CD4-positive, alpha-beta T cell treated with Interleukin-15 for 1 hour (primary cell): Measurements from ENCODE around the gene WDR36.
"Not testable (repeated sequence)": the region's sequence is repeated elsewhere in the genome, so short reads cannot be mapped to it uniquely, and the experiment has no call there.

Experiments used
- DNase-seq: peaks from one replicate; pipeline ENCODE4 v3.0.0-alpha.2; 2020

The WDR36 gene

DNA sequence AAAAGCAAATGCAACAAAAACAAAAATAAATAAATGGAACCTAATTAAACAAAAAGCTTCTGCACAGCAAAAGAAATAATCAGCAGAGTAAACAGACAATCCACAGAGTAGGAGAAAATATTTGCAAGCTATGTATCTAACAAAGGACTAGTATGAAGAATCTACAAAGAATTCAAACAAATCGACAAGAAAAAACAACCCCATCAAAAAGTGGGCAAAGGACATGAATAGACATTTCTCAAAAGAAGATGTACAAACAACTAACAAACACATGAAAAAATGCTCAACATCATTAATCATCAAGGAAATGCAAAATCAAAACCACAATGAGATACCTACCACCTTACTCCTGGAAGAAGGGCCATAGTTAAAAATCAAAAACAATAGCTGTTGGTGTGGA lies 49.3 kb downstream of the WDR36 start:
- not testable (repeated sequence) for DNase-seq

DNA sequence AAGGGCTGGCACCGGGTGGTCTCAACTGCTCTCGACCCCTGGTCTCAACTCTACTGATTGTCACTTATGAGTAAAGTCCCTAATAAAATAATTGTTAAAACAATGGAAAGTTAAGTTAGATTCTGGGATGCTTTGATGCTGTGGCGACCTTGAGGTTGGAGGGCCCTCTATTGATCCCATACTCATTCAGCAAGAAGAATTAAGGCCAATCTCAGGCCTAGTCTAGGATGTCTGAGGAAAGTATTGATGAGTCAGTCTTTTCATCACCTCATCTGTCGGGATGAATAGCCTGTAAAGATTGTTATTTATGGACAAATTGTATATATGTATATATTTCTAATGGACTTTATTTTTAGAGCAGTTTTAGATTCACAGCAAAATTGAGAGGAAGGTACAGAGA lies 50.8 kb downstream of the WDR36 start:
- DNase-seq: no peak

DNA sequence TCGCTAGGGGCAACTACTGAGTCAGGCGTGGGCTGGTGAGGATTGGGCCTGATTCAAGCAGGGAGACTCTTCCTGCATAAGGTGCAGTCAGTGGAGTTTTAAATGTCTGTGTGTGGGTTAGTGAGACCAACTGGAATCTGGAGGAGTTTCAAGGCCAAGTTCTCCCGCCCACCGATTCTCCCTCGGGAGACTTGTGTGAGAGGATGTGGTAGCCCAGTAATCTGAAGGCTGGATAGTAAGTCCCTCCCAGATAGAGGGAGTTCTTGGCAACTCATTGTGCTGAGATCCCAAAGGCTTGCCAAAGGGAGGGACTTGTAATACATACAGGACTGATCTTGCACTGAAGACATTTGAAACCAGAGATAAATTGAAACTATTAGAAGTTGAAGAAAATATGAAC lies 51.8 kb downstream of the WDR36 start:
- DNase-seq: no peak

DNA sequence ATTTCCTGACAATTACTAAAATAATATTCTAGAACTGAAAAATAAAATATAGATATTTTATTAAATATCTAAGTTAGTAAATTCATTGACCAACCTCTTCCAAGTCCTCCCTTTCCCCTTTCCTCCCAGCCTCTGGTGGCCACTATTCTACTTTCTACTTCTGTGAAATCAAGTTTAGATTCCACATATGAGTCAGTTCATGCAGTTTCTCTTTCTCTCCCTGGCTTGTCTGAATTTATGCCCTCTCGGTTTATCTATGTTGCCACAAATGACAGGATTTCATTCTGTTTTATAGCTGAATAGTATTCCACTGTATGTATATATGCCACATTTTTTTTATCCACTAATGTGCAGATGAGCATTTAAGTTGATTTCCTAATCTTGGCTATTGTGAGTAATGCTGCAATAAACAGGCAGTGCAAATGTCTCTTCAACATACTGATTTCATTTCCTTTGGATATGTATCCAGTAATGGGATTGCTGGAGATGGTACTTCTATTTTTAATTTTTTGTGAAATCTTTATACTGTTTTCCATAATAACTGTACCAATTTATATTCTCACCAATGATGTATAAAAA lies 52.3 kb downstream of the WDR36 start:
- no peak for DNase-seq

DNA sequence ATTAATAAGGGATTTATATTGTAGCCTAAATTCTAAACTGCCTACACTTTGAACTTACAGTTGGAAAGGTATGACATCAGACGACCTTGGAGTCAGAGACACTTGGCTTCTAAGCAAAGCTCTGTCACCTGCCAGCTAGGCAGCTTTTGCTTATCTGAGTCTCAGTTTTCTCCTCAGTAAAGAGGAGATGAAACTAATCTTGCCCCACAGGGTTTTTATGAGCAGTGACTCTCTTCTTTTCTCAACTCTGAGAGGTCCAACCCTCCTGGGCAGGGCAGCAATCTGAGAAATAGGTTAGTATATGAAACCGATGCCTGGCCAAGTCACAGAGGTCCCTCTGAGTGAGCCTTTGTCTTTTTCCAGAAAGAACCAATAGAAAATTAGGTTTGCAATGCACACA lies 53.9 kb downstream of the WDR36 start:
- no peak for DNase-seq

DNA sequence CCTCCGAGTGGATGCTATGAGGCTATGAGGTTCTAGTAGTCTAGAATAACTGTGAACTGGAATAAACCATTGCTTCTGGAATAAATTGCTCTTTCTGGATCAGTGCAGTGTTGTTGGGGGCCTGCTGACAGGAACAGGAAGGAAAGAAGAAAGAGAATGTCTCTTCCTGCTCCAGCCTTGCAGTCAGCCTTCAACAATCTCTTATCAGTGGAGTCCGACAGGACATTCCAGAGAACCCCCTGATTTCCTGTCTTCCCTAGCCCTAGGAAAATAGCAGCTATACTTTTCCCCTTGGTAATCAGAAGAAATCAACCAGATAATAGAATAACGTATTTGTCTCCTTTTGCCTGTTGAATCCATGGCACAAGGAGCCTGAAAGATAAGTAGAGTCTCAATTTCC lies 55.4 kb downstream of the WDR36 start:
- DNase-seq: no peak

DNA sequence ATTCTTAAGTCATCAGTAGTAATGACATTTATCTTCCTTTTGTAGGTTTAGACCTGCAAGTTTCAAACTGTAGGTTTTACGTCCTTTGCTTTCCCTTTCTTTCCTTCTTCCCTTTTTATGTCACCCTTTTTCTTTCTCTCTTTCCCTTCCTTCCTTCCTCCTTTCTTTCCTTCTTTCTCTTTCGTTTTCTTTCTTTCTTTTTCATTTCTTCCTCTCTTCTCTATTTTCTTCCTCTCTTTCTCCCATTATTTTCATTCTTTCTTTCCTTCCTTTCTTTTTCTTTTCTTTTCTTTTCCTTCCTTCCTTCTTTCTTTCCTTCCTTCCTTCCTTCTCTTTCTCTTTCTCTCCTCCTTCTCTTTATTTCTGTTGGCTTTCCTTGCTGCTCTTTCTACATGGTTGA lies 59.9 kb downstream of the WDR36 start:
- DNase-seq: no peak

DNA sequence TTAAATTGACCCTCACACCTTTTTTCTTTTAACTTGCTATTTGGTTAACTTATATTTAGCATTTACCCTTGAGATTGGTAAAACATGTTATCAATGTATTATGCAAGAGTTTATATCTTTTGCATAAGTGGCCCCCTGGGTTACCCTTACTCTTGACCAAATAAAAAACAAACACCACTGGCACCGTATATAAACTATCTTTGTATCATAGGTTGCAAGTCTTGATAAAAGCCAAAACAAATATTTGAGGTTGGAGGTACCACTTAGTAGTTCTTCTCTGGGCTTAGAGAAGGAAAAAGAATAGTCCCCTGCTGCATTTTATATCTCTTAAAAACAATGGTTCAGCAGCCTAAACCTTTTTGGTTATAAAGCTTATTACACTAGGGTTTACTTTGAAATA lies 61.3 kb downstream of the WDR36 start:
- no peak for DNase-seq

DNA sequence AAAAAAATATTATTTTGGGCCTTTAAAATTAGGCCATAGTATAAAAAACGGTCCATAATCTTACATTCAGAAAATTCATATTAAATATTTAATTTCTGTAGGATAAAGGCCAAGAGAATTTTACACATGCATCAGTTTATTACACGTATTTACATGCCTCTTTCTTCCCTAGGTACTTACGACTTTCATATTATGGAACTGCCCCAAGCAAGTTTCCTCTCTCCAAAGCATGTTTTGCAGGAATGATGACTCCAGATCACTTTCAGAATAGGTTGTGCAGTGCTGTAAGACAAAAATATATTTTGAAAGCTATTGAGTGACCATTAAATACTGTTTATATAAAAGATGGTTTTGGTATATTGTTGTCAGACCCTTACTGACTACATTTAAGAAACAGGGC lies 61.8 kb downstream of the WDR36 start:
- no peak for DNase-seq

DNA sequence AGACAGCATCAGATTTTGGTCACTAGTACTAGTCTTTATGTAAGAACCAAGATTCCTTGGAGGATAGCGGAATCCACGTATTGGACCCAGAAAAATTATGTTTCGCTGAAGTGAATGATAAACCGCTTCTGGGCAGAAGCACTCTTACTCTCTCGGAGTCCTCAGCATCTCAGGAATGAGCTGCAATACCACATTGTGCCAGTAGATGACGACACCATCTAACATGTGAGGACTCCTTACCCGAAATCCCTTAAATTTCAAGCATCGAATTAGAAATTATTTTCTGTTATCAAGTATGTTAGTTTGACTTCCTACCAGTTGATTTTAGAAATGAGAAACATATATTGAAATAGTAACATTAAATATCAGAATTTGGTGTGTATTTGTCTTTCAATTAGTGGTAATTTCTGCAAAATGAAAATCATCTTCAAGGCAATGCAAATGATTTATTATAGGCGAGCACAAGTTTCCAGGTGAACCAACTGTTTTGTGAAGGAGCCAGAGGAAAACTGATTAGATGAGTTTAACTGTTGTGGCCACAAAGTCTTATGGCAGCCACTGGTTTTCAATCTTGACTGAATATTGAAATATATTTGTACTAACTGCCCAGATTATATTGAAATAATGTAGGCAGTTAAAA lies 66.1 kb downstream of the WDR36 start:
- peak; percentile 59 for DNase-seq

DNA sequence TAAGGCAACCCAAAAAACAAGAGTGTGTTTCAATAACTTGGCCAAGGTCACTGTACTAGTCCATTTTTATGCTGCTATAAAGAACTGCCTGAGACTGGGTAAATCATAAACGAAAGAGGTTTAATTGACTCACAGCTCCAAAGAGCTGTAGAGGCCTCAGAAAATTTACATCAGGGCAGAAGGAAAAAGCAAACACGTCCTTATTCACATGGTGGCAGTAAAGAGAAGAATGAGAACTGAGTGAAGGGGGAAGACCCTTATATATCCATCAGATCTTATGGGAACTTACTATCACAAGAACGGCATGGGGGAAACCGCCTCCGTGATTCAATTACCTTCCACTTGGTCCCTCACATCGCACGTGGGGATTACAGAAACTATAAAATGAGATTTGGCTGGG lies 67.7 kb downstream of the WDR36 start:
- DNase-seq: no peak

DNA sequence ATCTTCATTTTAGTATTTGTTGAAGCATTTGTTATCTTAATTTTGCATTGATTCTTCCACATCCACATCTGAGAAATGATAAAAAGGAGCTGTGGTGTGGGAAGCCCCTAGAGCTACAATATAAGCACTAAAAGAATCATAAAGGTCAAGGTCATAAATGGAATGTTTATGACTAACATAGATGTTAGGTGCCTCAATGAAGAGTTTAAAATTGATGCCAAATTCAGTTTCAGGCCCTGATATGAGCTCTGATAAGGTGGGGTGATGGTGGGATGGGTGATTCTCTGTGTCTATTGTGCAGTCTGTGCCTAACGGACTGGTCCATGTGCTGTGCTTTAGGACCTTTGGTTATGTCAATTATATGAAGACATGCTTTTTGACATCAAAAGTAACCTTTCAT lies 70.9 kb downstream of the WDR36 start:
- no peak for DNase-seq

DNA sequence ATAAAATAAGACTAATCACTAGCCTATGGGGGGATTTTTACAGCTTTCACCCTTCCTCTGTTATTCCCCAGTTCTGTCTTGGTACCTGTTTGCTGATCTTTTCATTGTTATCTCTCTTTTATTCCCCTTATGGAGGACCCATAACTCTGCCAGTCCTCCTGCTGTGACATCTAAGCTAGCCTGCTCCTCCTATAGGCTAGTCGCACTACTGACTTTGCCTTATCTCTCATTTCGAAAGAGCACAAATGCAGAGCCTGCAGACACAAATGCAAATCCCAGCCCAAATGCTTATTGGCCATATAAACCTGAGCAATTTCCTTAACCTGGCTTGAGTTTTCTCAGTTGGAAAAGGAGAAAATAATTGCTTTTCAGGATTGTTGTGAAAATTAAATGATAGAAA lies 72.9 kb downstream of the WDR36 start:
- no peak for DNase-seq

DNA sequence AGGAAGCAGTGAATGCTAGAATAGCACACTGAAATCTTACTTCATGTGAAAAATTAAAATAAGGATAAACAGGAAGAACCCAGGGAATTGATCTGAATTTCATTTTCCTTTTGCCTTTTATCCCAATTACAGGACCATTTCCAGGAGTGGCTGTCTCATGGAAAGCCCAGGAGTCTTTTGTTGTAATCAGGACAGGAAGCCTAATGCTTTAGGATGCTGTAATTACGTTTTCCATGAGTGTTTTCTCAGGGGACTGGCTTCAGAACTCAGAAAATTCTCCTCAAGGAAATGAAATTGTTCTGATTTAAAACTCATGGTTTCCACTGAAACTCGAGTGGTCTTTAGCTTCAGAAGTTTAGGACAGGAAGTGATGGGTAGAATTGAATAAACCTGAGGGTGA lies 75.4 kb downstream of the WDR36 start:
- no peak for DNase-seq

DNA sequence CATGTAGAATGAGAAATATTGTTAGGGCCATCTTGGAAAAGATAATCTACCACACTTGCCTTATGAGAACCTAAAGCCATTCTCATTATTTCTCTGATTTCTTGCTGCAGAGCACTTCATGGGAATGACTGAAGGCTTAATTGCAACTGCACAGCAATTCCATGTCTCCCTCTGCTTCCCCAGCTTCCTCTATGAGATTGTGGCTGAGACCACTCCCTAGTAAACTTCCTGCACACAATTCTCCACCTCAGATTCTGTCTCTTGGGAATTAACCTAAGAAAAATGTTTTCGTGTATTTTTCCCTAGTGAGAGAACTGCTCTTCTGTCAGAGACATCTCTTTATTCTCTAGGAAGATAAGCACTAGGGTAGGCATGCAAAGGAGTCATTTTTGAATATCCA lies 76.5 kb downstream of the WDR36 start:
- no peak for DNase-seq

DNA sequence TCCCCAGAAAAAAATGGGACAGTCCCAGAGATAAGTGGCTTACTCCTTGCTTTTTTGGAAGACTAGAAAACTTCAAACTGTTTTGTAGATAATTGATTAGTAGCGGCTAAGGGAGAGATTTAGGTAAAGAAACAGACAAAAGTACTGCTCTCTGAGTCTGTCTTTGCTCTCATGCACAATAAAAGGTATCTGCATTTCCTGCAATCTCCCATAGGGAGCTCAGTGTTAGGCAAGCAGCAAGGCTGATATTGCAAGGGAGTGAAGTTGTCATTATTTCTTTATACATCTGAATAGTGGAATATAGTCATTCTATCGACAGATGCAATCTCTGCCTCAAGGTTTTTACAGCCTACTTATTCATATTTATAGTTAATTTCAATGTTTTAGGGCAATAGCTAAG lies 77.1 kb downstream of the WDR36 start:
- no peak for DNase-seq

DNA sequence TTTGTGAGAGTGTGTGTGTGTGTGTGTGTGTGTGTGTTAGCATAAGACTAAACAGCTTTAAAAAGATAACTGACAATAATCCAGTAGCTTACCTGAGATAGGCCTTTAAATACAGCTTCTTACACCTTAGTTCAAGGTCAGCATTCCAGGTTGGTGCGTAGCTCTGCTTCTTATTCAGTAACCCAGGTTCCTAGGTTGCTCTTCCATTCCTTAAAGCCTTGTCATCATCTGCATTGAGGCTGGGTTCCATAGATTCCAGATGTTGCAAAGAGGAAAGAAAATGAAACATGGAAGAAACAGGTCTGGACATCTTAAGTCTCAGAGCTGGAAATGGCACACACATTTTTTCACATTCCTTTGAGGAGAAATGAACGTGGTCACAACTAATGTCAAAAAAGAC lies 78.1 kb downstream of the WDR36 start:
- no peak for DNase-seq

DNA sequence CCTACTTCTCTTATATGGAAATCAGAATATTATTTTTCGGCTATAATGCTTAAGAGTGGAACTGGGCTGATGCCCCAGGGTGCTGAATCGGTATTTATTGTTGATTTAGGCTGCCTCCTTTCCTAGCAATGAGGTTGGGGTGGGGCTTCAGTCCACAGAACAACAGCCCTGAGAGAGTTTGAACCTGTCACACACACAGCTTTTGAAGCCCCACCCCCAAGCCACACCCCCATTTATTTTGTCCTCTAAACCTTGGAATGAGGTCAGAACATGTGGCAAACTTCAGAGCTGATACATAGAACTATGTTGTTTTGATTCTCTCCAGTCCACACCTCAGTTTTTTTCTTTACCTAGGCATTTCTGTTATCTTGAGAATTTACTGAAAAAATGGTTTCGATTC lies 80.4 kb downstream of the WDR36 start:
- no peak for DNase-seq

DNA sequence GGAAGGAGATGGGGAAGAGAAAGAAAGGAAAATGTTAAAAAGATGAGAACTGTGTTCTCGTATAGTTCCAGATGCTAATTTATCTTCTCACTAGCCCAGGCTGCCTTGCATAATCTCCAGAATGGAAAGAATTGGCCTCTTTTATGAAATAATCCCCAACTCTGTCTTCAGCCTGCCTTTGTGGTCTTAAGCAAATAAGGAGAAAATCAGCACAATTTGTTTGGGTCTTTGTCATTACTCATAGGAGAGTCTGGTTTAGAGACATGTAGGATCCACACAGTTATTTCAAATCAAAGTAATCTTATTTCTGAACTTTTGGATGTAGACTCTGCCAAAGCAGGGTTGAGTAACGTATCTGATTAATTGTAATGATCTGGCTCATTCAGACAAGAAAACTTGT lies 81.3 kb downstream of the WDR36 start:
- no peak for DNase-seq
